GM21390 (cell line): ENCODE data around the gene TRIM38.
"Not testable (repeated sequence)": the region's sequence is repeated elsewhere in the genome, so short reads cannot be mapped to it uniquely, and the experiment has no call there.

Experiments used
- ATAC-seq: cut with Tn5 transposase; IDR thresholded peaks from one replicate; pipeline ENCODE4 v1.9.1; 2021; ENCODE audit not compliant: unreplicated experiment

The TRIM38 gene

DNA sequence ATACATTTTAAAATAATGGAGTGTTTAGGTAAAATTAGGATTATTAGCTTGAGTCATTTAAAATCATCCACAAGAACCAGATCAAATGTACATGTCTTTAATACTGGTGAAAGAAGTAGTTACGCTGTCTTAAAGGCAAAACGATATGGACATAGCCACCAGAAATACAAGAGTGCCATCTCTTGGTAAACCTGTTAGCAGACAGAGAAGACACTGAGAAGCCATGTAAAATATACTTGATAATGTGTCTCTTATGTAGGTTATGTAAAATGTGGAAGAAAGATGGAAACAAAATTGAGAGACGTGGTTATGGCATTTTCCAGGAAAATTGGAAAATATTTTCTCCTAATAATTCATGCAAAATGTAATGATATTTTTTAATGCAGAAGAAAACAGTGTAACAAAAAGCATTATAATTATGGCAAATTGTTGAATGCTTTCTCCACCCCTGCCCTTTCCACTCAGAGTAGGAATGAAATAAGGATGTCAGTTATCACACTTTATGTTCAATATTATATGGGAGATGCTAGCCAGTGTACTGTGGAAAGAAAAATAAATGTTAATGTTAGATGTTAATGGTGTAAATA lies 19.9 kb upstream of the TRIM38 start:
- no peak for ATAC-seq

GRCh38 chr6:25943887-25944286 lies 18.7 kb upstream of the TRIM38 start:
- ATAC-seq = no peak

- ATAC-seq = peak; percentile 92
These were observed 17.7 kb upstream of the TRIM38 start for GRCh38 chr6:25944688-25945574.

GRCh38 chr6:25945738-25946137 lies 16.9 kb upstream of the TRIM38 start:
- not testable (repeated sequence) for ATAC-seq

- ATAC-seq = no peak
These were observed 16.0 kb upstream of the TRIM38 start for GRCh38 chr6:25946631-25947030.

GRCh38 chr6:25947492-25947891 lies 15.1 kb upstream of the TRIM38 start:
- not testable (repeated sequence) for ATAC-seq

DNA sequence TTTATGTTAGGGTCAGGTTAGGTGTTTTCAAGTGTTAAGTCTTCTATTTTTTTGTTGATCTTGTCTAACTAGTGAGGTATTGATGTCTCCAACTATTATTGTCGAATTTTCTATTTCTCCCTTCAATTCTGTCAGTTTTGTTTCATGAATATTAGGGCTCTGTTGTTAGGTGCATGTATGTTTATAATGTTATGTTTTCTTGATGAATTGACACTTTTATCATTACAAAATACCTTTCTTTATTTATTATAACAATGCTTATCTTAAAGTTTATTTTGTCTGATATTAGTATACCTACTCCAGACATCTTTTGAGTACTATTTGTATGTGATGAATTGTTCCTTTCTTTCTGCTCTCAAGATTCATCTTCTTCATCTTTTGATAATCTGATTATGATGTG lies 12.9 kb upstream of the TRIM38 start:
- no peak for ATAC-seq

- ATAC-seq = no peak
These were observed 12.3 kb upstream of the TRIM38 start for GRCh38 chr6:25950297-25950696.

- ATAC-seq = no peak
These were observed 11.1 kb upstream of the TRIM38 start for GRCh38 chr6:25951296-25952032.

GRCh38 chr6:25952535-25952934 lies 10.1 kb upstream of the TRIM38 start:
- no peak for ATAC-seq

- no peak for ATAC-seq
These were observed 8.9 kb upstream of the TRIM38 start for GRCh38 chr6:25953733-25954132.

DNA sequence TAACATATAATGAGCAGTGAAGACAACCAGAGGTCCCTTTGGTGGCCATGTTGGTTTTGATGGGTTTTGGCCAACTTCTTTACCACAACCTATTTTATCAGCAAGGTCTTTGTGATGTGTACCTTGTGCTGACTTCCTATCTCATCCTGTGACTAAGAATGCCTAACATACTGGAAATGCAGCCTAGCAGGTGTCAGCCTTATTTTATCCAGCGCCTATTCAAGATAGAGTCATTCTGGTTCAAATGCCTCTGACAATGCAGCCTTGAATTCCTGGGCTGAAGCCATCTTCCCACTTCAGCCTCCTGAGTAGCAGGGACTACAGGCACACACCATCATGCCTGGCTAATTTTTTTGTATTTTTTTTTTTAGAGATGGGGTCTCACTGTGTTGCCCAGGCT lies 7.8 kb upstream of the TRIM38 start:
- no peak for ATAC-seq

DNA sequence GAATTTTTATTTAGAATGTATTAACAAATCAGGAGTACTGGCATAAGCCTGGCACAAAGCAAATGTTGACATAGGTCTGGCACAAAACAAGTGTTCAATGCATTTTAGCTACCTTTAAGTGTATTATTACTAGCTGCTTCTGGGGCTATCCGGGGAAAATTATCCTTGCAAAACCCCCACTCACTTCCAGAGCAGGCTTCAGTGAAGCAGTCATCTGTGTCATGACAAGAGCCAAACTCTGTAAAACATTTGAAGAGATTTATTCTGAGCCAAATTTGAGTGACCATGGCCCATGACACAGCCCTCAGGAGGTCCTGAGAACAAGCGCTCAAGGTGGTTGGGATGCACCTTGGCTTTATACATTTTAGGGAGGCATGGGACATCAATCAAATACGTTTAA lies 6.4 kb upstream of the TRIM38 start:
- no peak for ATAC-seq

- ATAC-seq = no peak
These were observed 3.9 kb upstream of the TRIM38 start for GRCh38 chr6:25958700-25959162.

DNA sequence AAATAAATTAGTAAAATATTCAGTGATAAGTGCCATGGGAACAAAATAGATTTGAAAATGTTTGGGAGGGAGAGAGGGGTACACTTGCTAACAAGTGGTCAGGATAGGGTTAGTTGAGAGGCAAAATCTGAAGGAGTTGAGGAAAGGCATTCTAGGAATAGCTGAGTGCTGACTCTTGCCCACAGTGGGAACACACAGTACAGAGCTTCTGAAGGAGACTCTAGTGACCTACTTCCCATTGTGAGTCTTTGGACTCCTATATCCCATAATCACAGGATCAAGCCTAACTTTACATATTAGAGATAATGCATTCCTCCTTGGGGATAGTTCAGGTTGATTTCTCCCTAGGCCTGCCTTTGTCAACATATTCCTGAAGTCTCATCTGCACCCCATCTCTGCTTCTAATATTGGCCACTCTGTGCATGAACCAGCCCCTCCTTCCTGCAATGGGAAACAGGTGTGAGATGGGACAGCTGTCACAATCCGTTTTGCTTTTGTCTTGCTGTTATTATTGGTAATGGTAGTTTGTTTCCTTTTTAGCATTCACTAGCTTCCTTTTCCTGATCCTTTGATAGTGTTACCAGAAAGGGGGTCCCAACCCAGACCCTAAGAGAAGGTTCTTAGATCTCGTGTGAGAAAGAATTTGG lies 2.6 kb upstream of the TRIM38 start:
- no peak for ATAC-seq

DNA sequence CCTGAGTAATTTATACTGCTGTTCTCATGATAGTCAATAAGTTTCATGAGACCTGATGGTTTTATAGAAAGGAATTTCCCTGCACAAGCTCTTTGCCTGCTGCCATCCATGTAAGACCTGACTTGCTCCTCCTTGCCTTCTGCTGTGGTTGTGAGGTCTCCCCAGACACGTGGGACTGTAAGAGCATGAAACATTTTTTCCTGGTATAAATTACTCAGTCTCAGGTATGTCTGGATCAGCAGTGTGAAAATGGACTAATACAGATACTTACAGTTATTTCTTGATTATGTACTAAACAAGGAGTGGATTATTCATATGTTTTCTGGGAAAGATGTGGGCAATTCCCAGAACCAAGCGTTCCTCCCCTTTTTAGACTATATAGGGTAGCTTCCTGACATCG lies 1.9 kb upstream of the TRIM38 start:
- no peak for ATAC-seq

DNA sequence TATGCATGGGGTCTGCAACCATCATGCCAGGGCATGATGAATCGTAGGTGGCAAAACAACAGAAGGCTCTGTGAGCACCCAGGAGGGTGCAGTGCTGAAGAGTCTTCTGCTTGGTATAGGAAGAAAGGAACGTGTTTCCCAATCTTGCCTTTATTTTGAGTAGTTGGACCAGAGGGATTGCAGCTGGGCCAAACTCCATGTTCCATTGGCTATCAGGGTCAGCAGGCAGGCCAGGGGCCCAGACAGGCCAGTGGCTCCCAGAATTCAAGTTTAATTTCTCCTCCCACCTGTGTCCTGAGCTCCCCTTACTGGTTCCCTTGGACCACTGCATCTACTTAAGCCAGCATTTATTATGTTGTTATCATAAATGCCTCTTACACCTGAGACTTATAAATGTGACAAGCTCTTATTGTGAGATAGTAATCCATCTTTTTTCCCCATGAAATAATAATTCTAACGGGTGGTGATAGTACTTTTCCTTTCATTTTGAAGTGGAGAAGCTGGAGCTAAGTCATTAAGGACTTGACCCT lies 918 bp upstream of the TRIM38 start:
- ATAC-seq = no peak

GRCh38 chr6:25963426-25964123 lies 973 bp downstream of the TRIM38 start:
- no peak for ATAC-seq

DNA sequence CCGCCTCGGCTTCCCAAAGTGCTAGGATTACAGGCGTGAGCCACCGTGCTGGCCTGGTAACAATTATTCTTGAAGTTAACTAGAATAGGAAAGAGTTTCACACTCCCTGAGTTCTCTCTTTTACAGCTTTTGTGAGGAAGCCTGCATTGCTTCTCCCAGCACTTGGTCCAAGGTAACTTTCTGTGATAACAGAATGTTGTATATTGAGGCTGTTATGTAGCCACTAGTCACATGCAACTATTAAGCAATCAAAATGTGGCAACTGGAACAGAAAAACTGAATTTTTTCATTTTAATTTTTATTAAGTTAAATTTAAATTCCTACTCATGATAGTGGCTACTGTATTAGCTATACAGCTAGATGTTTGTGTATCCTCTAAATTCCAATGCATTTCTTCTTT lies 2.5 kb downstream of the TRIM38 start:
- ATAC-seq = no peak

DNA sequence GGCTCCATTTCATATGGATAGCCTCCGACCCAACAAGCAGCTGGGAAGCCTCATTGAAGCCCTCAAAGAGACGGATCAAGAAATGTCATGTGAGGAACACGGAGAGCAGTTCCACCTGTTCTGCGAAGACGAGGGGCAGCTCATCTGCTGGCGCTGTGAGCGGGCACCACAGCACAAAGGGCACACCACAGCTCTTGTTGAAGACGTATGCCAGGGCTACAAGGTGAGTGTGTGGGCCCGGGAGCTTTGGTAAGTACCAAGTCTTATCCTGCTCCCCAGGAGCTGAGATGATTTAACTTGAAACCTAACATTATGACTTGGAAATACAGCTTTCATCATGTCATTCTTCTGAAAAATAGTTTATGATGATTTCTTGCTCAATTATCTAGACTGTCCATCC lies 4.1 kb downstream of the TRIM38 start:
- ATAC-seq = no peak
